Mesodermal cell (in vitro differentiated cells): ENCODE results near the gene CKS1B.

ENCODE experiments used
- H3K27ac ChIP-seq: 2 replicates; pipeline ENCODE4 v1.7.0; 2013; ENCODE audit warnings: mild to moderate bottlenecking, low read depth, low read length, moderate library complexity; ENCODE audit not compliant: severe bottlenecking
- H3K36me3 ChIP-seq: 2 replicates; pipeline ENCODE4 v1.7.1; 2013; ENCODE audit warnings: mild to moderate bottlenecking, low read length, moderate library complexity; ENCODE audit not compliant: control insufficient read depth, insufficient read depth
- H3K4me1 ChIP-seq: one replicate; pipeline ENCODE4 v1.7.1; 2013; ENCODE audit warnings: mild to moderate bottlenecking, low read length; ENCODE audit not compliant: insufficient read depth, control insufficient read depth, poor library complexity, severe bottlenecking
- H3K4me3 ChIP-seq: 2 replicates; pipeline ENCODE4 v1.7.0; 2013; ENCODE audit warnings: low read length, control low read depth, mild to moderate bottlenecking; ENCODE audit not compliant: insufficient read depth, poor library complexity, severe bottlenecking; ENCODE audit errors: extremely low read depth
- H3K9me3 ChIP-seq: 2 replicates; pipeline ENCODE4 v1.7.1; 2013; ENCODE audit warnings: mild to moderate bottlenecking, low read length, moderate library complexity; ENCODE audit not compliant: control insufficient read depth
- WGBS, 2 experiments: methylation state at CpG; one replicate each; pipeline ENCODE4 v1.1.5; 2013; ENCODE audit warnings: missing lambda C conversion rate in 2 of 2; ENCODE audit not compliant: insufficient coverage in 2 of 2; 5-methylcytosine and 5-hydroxymethylcytosine counted together

CKS1B gene

GRCh38 chr1:154958681-154959425 is 15.6 kb upstream of the CKS1B start:
- Histone ChIP-seq H3K9me3 (no peaks in the 10 kb centered on the region), H3K4me3 (no peak overlapping the region), H3K27ac (no peak overlapping the region), H3K4me1 (peaks cover 52% of the 10 kb centered on the region), H3K36me3 (peaks cover 40% of the 10 kb centered on the region)
- 94 to 96% methylated on average over 12 to 13 of the region's 16 CpGs for WGBS, 2 experiments

GRCh38 chr1:154959426-154959780 is 15.1 kb upstream of the CKS1B start:
- H3K4me3 ChIP-seq, result no peak overlapping the region
- 95 to 100% methylated on average over 4 to 5 of the region's 7 CpGs for WGBS, 2 experiments
- H3K36me3 ChIP-seq, result peaks cover 45% of the 10 kb centered on the region
- no peaks in the 10 kb centered on the region for H3K9me3 ChIP-seq
- no peak overlapping the region for H3K27ac ChIP-seq
- peaks cover 50% of the 10 kb centered on the region for H3K4me1 ChIP-seq

GRCh38 chr1:154960446-154961136 is 13.9 kb upstream of the CKS1B start:
- Histone ChIP-seq H3K36me3 (peaks cover 57% of the 10 kb centered on the region), H3K27ac (no peak overlapping the region), H3K4me1 (peaks cover 39% of the 10 kb centered on the region), H3K9me3 (no peaks in the 10 kb centered on the region), H3K4me3 (peak overlapping the region; percentile 80)
- WGBS, 2 experiments, result 81 to 86% methylated on average over 5 to 7 of the region's 10 CpGs

GRCh38 chr1:154961207-154962155 is 13.0 kb upstream of the CKS1B start, which contains the start of gene PYGO2:
TSS of gene PYGO2 (minus strand) at chr1:154961782. CDS start at chr1:154961576, 206 bp downstream.
- Histone ChIP-seq H3K27ac (peak within 1 kb of the TSS; percentile 88), H3K36me3 (peaks cover 66% of the 10 kb centered on the region)
- 1% methylated on average over 65 to 67 of the region's 93 CpGs for WGBS, 2 experiments

DNA sequence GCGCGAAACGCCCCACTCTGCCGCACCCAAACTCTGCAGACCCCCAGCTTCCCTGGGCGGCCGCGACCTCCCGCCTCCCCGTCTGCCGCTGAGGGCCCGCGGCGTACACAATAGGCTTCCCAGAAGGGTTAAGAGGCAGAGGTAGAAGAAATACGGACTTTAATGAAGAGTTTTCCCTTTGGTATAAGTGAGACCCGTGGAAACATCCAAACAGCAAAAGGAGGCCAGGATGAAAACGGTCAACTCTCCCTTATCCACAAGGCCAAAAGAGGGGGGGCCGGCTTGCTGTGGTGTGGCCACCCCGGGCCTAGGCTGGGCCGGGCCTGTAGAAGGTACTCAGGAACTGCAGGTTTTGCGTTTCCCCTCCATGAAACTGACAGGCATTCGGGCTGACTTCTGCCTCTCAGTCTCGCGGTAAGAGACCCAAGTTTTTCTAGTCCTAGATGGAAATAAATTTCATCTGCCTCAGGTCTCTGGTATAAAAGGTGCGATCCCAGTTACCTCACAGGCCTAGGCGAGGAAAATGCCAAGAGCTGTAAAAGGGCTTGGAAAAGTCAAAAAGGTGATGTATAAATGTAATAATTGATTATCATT is 12.2 kb upstream of the CKS1B start:
- H3K4me3 ChIP-seq, result peak overlapping the region; percentile 80
- H3K9me3 ChIP-seq, result no peaks in the 10 kb centered on the region
- peak overlapping the region; percentile 88 for H3K27ac ChIP-seq
- peaks cover 74% of the 10 kb centered on the region for H3K36me3 ChIP-seq
- peaks cover 32% of the 10 kb centered on the region for H3K4me1 ChIP-seq
- WGBS, 2 experiments, result 21 to 34% methylated on average over 12 to 17 of the region's 25 CpGs

More at GRCh38 chr1:154961207-154962155, 13.0 kb upstream of the CKS1B start, which contains the start of gene PYGO2:
- Histone ChIP-seq H3K4me1 (peaks cover 38% of the 10 kb centered on the region), H3K9me3 (no peaks in the 10 kb centered on the region), H3K4me3 (peak within 1 kb of the TSS; percentile 80)

- WGBS, 2 experiments, result 75 to 86% methylated on average over 4 to 5 of the region's 6 CpGs
- peaks cover 30% of the 10 kb centered on the region for H3K4me1 ChIP-seq
- H3K9me3 ChIP-seq, result no peaks in the 10 kb centered on the region
- peaks cover 76% of the 10 kb centered on the region for H3K36me3 ChIP-seq
- peak overlapping the region; percentile 88 for H3K27ac ChIP-seq
- no peak overlapping the region for H3K4me3 ChIP-seq
These were observed 11.6 kb upstream of the CKS1B start for GRCh38 chr1:154962795-154963330.

DNA sequence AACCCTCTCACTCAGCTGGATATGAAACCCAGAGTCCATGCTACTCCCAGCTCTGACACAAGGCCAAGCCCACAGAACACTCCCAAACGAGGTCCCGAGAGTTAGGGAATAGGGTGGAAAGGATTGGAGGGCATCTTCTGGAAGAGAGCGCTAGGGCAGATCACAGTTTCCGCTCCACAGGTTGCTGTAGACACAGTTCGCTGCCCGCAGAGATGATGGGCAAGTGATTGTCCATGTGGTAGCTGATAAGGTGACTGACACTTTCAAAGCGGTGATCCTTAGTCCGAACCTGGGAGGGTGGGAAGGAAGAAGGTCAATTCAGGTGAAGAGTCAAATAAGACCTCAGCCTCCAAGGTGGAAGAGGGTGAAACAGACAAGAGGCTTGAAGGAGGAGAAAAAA is 10.8 kb upstream of the CKS1B start:
- H3K36me3 ChIP-seq, result peaks cover 76% of the 10 kb centered on the region
- WGBS, 2 experiments, result 94 to 98% methylated on average over 6 to 7 of the region's 8 CpGs
- H3K27ac ChIP-seq, result no peak overlapping the region
- H3K4me3 ChIP-seq, result no peak overlapping the region
- no peaks in the 10 kb centered on the region for H3K9me3 ChIP-seq
- H3K4me1 ChIP-seq, result peaks cover 34% of the 10 kb centered on the region

DNA sequence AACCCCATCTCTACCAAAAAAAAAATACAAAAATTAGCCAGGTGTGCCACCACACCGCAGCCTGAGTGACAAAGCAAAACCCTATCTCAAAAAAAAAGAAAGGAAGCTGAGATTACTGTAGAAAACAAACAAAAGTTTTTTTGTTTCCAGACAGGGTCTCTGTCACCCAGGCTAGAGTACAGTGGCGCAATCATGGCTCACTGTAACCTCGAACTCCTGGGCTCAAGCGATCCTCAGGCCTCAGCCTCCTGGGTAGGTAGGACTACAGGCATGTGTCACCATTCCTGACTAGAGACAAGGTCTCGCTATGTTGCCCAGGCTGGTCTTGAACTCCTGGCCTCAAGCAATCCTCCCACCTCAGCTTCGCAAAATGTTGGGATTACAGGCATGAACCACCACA is 10.1 kb upstream of the CKS1B start:
- Histone ChIP-seq H3K4me3 (no peak overlapping the region), H3K27ac (no peak overlapping the region), H3K4me1 (peaks cover 34% of the 10 kb centered on the region), H3K9me3 (no peaks in the 10 kb centered on the region), H3K36me3 (peaks cover 76% of the 10 kb centered on the region)
- 90 to 95% methylated on average over 3 to 5 of the region's 6 CpGs for WGBS, 2 experiments

GRCh38 chr1:154966111-154966510 is 8.4 kb upstream of the CKS1B start:
- no peaks in the 10 kb centered on the region for H3K9me3 ChIP-seq
- peaks cover 30% of the 10 kb centered on the region for H3K4me1 ChIP-seq
- no CpG with 5 or more reads among the region's 7 CpGs for WGBS, 2 experiments
- peaks cover 75% of the 10 kb centered on the region for H3K36me3 ChIP-seq
- no peak overlapping the region for H3K27ac ChIP-seq
- H3K4me3 ChIP-seq, result no peak overlapping the region
